SK-N-SH treated with all-trans-retinoic acid at 6 μM for 48 hours (cell line): ENCODE results near the gene AP2S1.

ENCODE experiments used
- ATAC-seq: fragments of 200-7000 bp; cut with Tn5 transposase; 3 replicates; pipeline ENCODE4 v1.9.1; 2020; ENCODE audit warnings: mild to moderate bottlenecking, moderate library complexity
- ARNTL ChIP-seq: fragments of 450-650 bp; formaldehyde crosslinking; IDR thresholded peaks from 2 replicates; pipeline ENCODE4 v1.5.0; 2020; ENCODE audit warnings: low read depth, mild to moderate bottlenecking, moderate library complexity, borderline replicate concordance
- BACH2 ChIP-seq: fragments of 250-450 bp; sonication (Bioruptor Pico); IDR thresholded peaks from 2 replicates; pipeline ENCODE4 v1.9.0; 2021; ENCODE audit warnings: mild to moderate bottlenecking, borderline replicate concordance
- CSDC2 ChIP-seq: fragments of 250-450 bp; sonication (Bioruptor Pico); IDR thresholded peaks from 2 replicates; pipeline ENCODE4 v1.5.0; 2020; ENCODE audit warnings: mild to moderate bottlenecking, moderate library complexity
- ESRRG ChIP-seq: fragments of 250-450 bp; sonication (Bioruptor Pico); IDR thresholded peaks from 2 replicates; pipeline ENCODE4 v1.6.1; 2021; ENCODE audit warnings: mild to moderate bottlenecking
- GLIS3 ChIP-seq: fragments of 250-450 bp; sonication (Bioruptor Pico); IDR thresholded peaks from 2 replicates; pipeline ENCODE4 v1.5.0; 2020; ENCODE audit warnings: mild to moderate bottlenecking, moderate library complexity
- ISL1 ChIP-seq: fragments of 250-450 bp; sonication (Bioruptor Pico); IDR thresholded peaks from 2 replicates; pipeline ENCODE4 v2.1.2; 2022; ENCODE audit warnings: mild to moderate bottlenecking, moderate library complexity
- PPARA ChIP-seq: fragments of 250-450 bp; sonication (Bioruptor Pico); IDR thresholded peaks from 2 replicates; pipeline ENCODE4 v1.5.0; 2020; ENCODE audit warnings: mild to moderate bottlenecking, borderline replicate concordance
- RARB ChIP-seq: fragments of 250-450 bp; sonication (Bioruptor Pico); IDR thresholded peaks from 2 replicates; pipeline ENCODE4 v1.8.0; 2021; ENCODE audit warnings: mild to moderate bottlenecking, moderate library complexity
- SNAI2 ChIP-seq: fragments of 250-450 bp; sonication (Bioruptor Pico); IDR thresholded peaks from 2 replicates; pipeline ENCODE4 v1.5.0; 2020; ENCODE audit warnings: mild to moderate bottlenecking, moderate library complexity
- TCF4 ChIP-seq: fragments of 250-450 bp; sonication (Bioruptor Pico); IDR thresholded peaks from 2 replicates; pipeline ENCODE4 v1.8.0; 2021; ENCODE audit warnings: mild to moderate bottlenecking, moderate library complexity, borderline replicate concordance
- TOX ChIP-seq: fragments of 250-450 bp; sonication (Bioruptor Pico); IDR thresholded peaks from 2 replicates; pipeline ENCODE4 v1.8.0; 2021; ENCODE audit warnings: mild to moderate bottlenecking, moderate library complexity, borderline replicate concordance
- ZC3H10 ChIP-seq: fragments of 250-450 bp; sonication (Bioruptor Pico); IDR thresholded peaks from 2 replicates; pipeline ENCODE4 v1.5.1; 2021; ENCODE audit warnings: mild to moderate bottlenecking, moderate library complexity
- ZFP3 ChIP-seq: fragments of 250-450 bp; sonication (Bioruptor Pico); IDR thresholded peaks from 2 replicates; pipeline ENCODE4 v1.5.0; 2020; ENCODE audit warnings: mild to moderate bottlenecking, moderate library complexity
- ZFP30 ChIP-seq: fragments of 450-650 bp; formaldehyde crosslinking; IDR thresholded peaks from 2 replicates; pipeline ENCODE4 v1.5.0; 2022; ENCODE audit warnings: mild to moderate bottlenecking, moderate library complexity
- ZNF565 ChIP-seq: fragments of 450-650 bp; formaldehyde crosslinking; conservative IDR thresholded peaks from 2 replicates; pipeline ENCODE4 v1.5.0; 2020; ENCODE audit warnings: low read depth, mild to moderate bottlenecking, moderate library complexity
- ZNF70 ChIP-seq: fragments of 450-650 bp; formaldehyde crosslinking; IDR thresholded peaks from 2 replicates; pipeline ENCODE4 v1.5.0; 2020; ENCODE audit warnings: mild to moderate bottlenecking, moderate library complexity
- ZNF8 ChIP-seq: fragments of 450-650 bp; formaldehyde crosslinking; IDR thresholded peaks from 2 replicates; pipeline ENCODE4 v1.5.0; 2020; ENCODE audit warnings: mild to moderate bottlenecking, moderate library complexity
- TF ChIP-seq, protein P1 (sequence below): fragments of 250-450 bp; sonication (Bioruptor Pico); IDR thresholded peaks from 2 replicates; pipeline ENCODE4 v1.5.1; 2020; ENCODE audit warnings: low read depth, mild to moderate bottlenecking, moderate library complexity
- TF ChIP-seq, protein P2 (sequence below): fragments of 250-450 bp; sonication (Bioruptor Pico); IDR thresholded peaks from 2 replicates; pipeline ENCODE4 v1.8.0; 2021; ENCODE audit warnings: low read depth, mild to moderate bottlenecking, moderate library complexity, borderline replicate concordance
- TF ChIP-seq, protein P3 (sequence below): fragments of 250-450 bp; sonication (Bioruptor Pico); IDR thresholded peaks from 2 replicates; pipeline ENCODE4 v1.8.0; 2020; ENCODE audit warnings: mild to moderate bottlenecking, moderate library complexity, borderline replicate concordance
- TF ChIP-seq, protein P4 (sequence below): fragments of 250-450 bp; sonication (Bioruptor Pico); IDR thresholded peaks from 2 replicates; pipeline ENCODE4 v1.5.0; 2020; ENCODE audit warnings: mild to moderate bottlenecking, moderate library complexity
- TF ChIP-seq, protein P5 (sequence below): fragments of 250-450 bp; sonication (Bioruptor Pico); IDR thresholded peaks from 2 replicates; pipeline ENCODE4 v1.5.1; 2021; ENCODE audit warnings: mild to moderate bottlenecking, moderate library complexity

The AP2S1 gene

DNA sequence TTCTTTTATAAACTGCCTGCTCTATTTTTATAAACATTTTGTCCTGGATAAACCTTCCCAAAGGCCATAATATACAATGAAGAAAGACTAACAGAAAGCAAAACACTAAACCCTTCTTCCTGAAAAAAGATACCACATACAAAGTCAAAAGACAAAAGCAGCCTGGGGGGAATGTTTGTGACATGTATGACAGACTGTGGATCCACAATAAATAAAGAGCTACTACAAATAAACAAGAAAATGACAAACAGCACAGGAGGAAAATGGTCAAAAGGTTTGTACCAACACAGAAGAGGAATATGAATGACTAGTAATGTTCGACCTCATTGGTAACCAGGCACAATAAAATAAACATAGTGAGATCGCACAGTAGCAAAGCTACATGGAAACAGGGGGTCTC is 19.8 kb downstream of the AP2S1 start:
- TF ChIP-seq TOX (CRISPR knock-in tag) (no peak), ZNF565 (CRISPR knock-in tag) (no peak), ZFP3 (CRISPR knock-in tag) (no peak)
- ATAC-seq, result no peak

DNA sequence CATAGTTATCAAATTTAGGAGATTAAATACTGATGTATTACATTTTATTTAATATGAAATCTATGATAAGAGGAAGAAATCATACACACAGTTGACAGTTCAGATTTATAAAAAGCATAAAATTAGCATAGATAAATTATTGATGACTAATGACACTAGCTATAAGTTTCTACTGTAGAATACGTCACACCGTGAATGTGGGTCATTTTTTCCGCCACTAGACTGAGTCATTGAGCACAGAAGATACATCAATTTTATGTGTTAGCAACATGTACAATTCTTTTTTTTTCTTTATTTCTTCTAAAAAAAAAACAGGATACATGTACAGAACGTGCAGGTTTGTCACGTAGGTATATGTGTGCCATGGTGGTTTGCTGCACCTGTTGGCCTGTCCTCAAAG is 22.2 kb downstream of the AP2S1 start:
- no peak for ATAC-seq
- TF ChIP-seq, protein P1, sequence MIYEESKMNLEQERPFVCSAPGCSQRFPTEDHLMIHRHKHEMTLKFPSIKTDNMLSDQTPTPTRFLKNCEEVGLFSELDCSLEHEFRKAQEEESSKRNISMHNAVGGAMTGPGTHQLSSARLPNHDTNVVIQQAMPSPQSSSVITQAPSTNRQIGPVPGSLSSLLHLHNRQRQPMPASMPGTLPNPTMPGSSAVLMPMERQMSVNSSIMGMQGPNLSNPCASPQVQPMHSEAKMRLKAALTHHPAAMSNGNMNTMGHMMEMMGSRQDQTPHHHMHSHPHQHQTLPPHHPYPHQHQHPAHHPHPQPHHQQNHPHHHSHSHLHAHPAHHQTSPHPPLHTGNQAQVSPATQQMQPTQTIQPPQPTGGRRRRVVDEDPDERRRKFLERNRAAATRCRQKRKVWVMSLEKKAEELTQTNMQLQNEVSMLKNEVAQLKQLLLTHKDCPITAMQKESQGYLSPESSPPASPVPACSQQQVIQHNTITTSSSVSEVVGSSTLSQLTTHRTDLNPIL (CRISPR knock-in tag), result no peak
- TF ChIP-seq TCF4 (CRISPR knock-in tag) (no peak), CSDC2 (CRISPR knock-in tag) (no peak), ARNTL (CRISPR knock-in tag) (no peak), GLIS3 (no peak), ZC3H10 (CRISPR knock-in tag) (no peak), ZNF8 (CRISPR knock-in tag) (no peak), PPARA (CRISPR knock-in tag) (no peak), ZFP3 (CRISPR knock-in tag) (no peak), BACH2 (no peak), ISL1 (CRISPR knock-in tag) (no peak), ZFP30 (no peak), TOX (CRISPR knock-in tag) (no peak), SNAI2 (CRISPR knock-in tag) (no peak), RARB (no peak), ZNF70 (CRISPR knock-in tag) (no peak)
- TF ChIP-seq, protein P2, sequence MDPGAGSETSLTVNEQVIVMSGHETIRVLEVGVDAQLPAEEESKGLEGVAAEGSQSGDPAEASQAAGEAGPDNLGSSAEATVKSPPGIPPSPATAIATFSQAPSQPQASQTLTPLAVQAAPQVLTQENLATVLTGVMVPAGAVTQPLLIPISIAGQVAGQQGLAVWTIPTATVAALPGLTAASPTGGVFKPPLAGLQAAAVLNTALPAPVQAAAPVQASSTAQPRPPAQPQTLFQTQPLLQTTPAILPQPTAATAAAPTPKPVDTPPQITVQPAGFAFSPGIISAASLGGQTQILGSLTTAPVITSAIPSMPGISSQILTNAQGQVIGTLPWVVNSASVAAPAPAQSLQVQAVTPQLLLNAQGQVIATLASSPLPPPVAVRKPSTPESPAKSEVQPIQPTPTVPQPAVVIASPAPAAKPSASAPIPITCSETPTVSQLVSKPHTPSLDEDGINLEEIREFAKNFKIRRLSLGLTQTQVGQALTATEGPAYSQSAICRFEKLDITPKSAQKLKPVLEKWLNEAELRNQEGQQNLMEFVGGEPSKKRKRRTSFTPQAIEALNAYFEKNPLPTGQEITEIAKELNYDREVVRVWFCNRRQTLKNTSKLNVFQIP, result no peak
- TF ChIP-seq, protein P3, sequence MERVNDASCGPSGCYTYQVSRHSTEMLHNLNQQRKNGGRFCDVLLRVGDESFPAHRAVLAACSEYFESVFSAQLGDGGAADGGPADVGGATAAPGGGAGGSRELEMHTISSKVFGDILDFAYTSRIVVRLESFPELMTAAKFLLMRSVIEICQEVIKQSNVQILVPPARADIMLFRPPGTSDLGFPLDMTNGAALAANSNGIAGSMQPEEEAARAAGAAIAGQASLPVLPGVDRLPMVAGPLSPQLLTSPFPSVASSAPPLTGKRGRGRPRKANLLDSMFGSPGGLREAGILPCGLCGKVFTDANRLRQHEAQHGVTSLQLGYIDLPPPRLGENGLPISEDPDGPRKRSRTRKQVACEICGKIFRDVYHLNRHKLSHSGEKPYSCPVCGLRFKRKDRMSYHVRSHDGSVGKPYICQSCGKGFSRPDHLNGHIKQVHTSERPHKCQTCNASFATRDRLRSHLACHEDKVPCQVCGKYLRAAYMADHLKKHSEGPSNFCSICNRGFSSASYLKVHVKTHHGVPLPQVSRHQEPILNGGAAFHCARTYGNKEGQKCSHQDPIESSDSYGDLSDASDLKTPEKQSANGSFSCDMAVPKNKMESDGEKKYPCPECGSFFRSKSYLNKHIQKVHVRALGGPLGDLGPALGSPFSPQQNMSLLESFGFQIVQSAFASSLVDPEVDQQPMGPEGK (CRISPR knock-in tag), result no peak
- TF ChIP-seq, protein P4, sequence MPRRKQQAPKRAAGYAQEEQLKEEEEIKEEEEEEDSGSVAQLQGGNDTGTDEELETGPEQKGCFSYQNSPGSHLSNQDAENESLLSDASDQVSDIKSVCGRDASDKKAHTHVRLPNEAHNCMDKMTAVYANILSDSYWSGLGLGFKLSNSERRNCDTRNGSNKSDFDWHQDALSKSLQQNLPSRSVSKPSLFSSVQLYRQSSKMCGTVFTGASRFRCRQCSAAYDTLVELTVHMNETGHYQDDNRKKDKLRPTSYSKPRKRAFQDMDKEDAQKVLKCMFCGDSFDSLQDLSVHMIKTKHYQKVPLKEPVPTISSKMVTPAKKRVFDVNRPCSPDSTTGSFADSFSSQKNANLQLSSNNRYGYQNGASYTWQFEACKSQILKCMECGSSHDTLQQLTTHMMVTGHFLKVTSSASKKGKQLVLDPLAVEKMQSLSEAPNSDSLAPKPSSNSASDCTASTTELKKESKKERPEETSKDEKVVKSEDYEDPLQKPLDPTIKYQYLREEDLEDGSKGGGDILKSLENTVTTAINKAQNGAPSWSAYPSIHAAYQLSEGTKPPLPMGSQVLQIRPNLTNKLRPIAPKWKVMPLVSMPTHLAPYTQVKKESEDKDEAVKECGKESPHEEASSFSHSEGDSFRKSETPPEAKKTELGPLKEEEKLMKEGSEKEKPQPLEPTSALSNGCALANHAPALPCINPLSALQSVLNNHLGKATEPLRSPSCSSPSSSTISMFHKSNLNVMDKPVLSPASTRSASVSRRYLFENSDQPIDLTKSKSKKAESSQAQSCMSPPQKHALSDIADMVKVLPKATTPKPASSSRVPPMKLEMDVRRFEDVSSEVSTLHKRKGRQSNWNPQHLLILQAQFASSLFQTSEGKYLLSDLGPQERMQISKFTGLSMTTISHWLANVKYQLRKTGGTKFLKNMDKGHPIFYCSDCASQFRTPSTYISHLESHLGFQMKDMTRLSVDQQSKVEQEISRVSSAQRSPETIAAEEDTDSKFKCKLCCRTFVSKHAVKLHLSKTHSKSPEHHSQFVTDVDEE (CRISPR knock-in tag), result no peak
- TF ChIP-seq, protein P5, sequence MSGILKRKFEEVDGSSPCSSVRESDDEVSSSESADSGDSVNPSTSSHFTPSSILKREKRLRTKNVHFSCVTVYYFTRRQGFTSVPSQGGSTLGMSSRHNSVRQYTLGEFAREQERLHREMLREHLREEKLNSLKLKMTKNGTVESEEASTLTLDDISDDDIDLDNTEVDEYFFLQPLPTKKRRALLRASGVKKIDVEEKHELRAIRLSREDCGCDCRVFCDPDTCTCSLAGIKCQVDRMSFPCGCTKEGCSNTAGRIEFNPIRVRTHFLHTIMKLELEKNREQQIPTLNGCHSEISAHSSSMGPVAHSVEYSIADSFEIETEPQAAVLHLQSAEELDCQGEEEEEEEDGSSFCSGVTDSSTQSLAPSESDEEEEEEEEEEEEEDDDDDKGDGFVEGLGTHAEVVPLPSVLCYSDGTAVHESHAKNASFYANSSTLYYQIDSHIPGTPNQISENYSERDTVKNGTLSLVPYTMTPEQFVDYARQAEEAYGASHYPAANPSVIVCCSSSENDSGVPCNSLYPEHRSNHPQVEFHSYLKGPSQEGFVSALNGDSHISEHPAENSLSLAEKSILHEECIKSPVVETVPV, result no peak

DNA sequence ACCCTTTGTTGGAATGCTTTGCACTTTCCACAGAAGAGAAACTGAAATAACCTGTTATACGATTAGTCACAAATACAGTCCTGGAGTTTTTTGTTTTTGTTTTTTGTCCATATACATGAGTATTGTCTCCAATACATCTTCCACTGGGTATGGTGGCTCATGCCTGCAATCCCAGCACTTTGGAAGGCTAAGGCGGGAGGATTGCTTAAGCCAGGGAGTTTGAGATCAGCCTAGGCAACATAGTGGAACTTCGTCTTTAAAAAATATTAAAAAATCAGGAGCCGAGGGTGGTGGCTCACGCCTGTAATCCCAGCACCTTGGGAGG is 25.0 kb downstream of the AP2S1 start:
- no peak for ATAC-seq
- no peak for TF ChIP-seq CSDC2 (CRISPR knock-in tag)
- TF ChIP-seq, protein P4 (CRISPR knock-in tag), result no peak
- TF ChIP-seq ARNTL (CRISPR knock-in tag), result no peak
- no peak for TF ChIP-seq ZC3H10 (CRISPR knock-in tag)
- no peak for TF ChIP-seq TOX (CRISPR knock-in tag)
- TF ChIP-seq SNAI2 (CRISPR knock-in tag), result no peak
- TF ChIP-seq ESRRG (CRISPR knock-in tag), result no peak
- TF ChIP-seq, protein P2, result no peak
- TF ChIP-seq BACH2, result no peak
- no peak for TF ChIP-seq ZNF70 (CRISPR knock-in tag)
- TF ChIP-seq, protein P5, result no peak
- no peak for TF ChIP-seq GLIS3
- TF ChIP-seq ZNF8 (CRISPR knock-in tag), result no peak
- no peak for TF ChIP-seq ZNF565 (CRISPR knock-in tag)
- TF ChIP-seq ZFP30, result no peak
